Endometrial microvascular endothelial cells (primary cell): Measurements from ENCODE around the gene MYBPHL. TPM values are rescaled to one million over a fixed set of nuclear protein-coding genes. Genes with fewer than 3 reads are reported as not detected.

ENCODE experiments used
- in situ Hi-C: cut with HindIII; loops from 2 replicates; pipeline ENCODE4 v1.10.0; 2017; ENCODE audit warnings: low sequenced_read_pairs, low pct_unique_long_range_greater_than_20kb; ENCODE audit errors: inconsistent ontology term
- total RNA-seq: library from RNA; depleted of rRNA; stranded (reverse); fragments of >200 nt; gene quantifications from one replicate; pipeline ENCODE4 v1.2.3, GENCODE V29; 2015; ENCODE audit errors: inconsistent ontology term

The MYBPHL gene
- total RNA-seq, 1 donor from 2014 or later = not detected

DNA sequence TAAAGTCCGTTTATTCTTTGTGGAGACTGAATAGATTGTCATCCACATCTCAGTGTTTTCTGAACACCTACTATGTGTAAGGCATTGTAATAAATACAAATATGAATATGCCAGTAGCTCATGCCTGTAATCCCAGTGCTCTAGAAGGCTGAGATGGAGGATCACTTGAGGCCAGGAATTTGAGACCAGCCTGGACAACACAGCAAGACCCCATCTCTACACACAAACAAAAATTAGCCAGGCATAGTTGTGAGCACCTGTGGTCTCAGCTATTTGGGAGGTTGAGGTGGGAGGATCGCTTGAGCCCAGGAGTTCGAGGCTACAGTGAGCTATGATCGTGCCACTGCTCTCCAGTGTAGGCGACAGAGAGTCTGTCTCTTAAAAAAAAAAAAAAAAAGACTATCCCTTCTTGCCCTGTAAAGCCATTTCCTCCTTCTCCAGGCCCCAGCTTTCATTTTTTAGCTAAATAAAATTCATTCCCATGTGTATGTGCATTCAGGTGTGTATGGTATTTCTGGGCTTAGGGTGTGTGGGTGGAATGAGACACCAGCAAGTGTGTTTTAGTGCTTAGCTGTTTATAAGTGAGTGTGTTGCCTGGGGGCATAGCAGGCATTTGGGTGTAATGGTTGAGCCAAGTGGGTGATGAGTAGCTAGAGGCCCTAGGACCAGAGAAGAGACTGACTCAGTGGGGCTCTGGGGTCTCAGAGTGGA lies 49.7 kb downstream of the MYBPHL start:
- in situ Hi-C loops = no loop called here

- in situ Hi-C loops = no loop called here
These were observed 50.7 kb downstream of the MYBPHL start for GRCh38 chr1:109256085-109256484.

GRCh38 chr1:109255678-109256077 lies 51.1 kb downstream of the MYBPHL start:
- in situ Hi-C loops = no loop called here

GRCh38 chr1:109255097-109255651 lies 51.6 kb downstream of the MYBPHL start:
- in situ Hi-C loops = no loop called here

DNA sequence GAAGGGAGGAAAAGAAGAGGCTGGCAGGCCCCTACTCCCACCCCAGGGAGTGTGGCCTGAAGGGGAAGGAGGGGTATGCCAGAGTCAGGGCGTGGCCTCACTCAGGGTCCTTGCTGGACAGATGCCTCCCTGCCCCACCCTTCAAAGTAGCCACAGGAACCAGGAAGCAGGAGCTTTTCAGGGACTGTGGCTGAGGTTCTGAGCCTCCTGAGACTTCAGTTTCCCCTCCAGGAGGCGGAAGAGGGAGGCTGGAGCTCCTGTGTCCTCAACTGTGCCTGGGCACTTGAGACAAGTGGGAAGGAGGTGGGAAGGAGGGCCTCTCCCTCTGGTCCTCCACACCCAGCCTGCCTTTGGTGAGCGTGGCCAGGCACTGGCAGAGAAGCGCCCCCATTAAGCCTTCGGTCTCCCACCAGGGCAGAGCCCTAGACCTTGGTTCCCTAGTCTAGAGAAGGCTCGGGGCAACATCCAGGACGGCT lies 52.2 kb downstream of the MYBPHL start:
- in situ Hi-C loops = no loop called here

- in situ Hi-C loops = no loop called here
These were observed 52.8 kb downstream of the MYBPHL start for GRCh38 chr1:109253803-109254620.

DNA sequence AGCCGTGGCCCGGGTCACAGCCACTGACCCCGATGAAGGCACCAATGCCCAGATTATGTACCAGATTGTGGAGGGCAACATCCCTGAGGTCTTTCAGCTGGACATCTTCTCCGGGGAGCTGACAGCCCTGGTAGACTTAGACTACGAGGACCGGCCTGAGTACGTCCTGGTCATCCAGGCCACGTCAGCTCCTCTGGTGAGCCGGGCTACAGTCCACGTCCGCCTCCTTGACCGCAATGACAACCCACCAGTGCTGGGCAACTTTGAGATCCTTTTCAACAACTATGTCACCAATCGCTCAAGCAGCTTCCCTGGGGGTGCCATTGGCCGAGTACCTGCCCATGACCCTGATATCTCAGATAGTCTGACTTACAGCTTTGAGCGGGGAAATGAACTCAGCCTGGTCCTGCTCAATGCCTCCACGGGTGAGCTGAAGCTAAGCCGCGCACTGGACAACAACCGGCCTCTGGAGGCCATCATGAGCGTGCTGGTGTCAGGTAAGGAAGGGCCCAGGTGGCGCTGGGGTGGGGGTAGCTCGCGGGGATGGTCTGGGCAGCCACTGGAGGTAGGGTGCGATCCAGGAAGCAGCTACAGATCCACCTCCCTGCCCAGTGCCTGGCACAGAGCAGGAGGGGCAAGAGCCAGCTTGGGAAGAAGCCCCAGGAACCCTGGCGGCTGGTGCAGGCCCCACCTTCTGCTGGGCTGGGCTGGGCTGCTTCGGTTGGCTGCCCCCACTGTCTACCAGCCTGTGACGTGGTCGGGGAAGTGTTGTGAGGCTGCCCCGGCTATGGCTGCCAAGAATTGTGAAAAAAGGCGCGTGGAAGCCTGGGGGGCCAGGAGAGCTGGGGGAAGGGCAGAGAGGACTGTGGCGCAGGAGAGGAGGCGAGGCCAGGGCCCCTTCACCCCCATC lies 53.7 kb downstream of the MYBPHL start:
- in situ Hi-C loops = no loop called here

GRCh38 chr1:109252167-109252892 lies 54.5 kb downstream of the MYBPHL start:
- in situ Hi-C loops = no loop called here

DNA sequence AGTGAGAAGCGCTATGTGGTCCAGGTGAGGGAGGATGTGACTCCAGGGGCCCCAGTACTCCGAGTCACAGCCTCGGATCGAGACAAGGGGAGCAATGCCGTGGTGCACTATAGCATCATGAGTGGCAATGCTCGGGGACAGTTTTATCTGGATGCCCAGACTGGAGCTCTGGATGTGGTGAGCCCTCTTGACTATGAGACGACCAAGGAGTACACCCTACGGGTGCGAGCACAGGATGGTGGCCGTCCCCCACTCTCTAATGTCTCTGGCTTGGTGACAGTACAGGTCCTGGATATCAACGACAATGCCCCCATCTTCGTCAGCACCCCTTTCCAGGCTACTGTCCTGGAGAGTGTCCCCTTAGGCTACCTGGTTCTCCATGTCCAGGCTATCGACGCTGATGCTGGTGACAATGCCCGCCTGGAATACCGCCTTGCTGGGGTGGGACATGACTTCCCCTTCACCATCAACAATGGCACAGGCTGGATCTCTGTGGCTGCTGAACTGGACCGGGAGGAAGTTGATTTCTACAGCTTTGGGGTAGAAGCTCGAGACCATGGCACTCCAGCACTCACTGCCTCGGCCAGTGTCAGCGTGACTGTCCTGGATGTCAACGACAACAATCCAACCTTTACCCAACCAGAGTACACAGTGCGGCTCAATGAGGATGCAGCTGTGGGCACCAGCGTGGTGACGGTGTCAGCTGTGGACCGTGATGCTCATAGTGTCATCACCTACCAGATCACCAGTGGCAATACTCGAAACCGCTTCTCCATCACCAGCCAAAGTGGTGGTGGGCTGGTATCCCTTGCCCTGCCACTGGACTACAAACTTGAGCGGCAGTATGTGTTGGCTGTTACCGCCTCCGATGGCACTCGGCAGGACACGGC lies 55.3 kb downstream of the MYBPHL start:
- in situ Hi-C loops = no loop called here

- in situ Hi-C loops = no loop called here
These were observed 56.1 kb downstream of the MYBPHL start for GRCh38 chr1:109250454-109251276.

- in situ Hi-C loops = no loop called here
These were observed 57.0 kb downstream of the MYBPHL start for GRCh38 chr1:109249654-109250401.

DNA sequence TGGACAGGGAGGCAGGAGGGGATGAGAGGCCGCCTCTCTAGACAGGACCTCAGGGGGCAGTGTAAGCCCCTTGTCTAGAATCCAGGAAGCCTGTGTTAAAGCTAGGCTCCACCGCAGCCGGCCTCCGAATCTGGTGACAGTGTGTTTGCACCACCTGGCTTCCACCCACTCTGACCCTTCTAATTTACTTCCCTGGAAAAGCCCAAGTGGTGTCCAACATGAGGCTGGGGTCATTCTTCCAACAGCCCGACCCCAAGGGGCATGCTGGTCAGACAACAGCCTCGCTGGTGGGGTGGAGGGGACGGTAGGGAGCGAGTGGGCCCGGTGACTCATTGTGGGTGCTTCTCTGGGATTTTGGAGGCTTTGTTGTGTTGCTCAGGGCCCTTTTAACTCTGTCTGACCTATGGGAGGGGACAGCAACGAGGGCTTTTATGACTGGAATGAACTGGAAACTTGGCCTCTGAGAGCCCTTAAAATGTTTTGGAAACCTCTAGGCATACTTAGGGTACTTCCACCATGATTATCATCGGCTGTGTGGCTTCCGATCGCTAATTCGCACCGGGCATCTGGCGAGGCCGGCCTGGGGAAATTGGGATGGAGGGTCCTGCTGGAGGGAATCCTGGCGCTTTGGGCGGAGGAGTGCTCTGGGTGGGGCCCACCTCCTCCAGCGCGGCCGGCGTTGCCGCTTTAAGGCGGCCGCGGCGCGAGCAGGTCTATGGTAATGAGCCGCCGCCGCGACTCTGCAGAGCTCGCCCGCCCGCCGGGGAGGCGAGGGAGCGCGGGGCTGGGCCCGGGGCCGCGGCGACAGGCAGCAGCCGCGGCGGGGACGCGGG lies 57.8 kb downstream of the MYBPHL start, which contains the start of gene CELSR2:
Gene CELSR2 (plus strand): TSS at position 743 of the 833 bp plus-strand sequence. CDS start 541 bp downstream, outside the sequence.
- in situ Hi-C loops = no loop called here

DNA sequence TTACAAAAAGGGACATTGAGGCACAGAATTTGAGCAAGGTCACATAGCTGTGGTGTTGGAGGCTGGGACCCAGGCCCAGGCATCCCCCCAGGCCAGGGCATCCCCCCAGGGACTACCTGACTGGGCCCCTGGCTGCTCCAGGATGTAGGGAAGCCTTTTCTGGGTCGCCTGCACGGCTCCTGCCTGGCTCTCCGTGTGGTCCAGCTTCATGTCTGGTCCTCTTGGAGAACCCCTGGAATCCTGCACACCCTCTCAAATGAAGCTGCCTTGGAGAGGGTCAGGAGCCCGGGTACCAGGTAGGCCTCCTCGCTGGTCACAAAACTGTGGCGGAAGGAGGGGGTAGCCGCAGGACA lies 58.4 kb downstream of the MYBPHL start:
- in situ Hi-C loops = no loop called here

GRCh38 chr1:109247401-109248365 lies 59.1 kb downstream of the MYBPHL start:
- in situ Hi-C loops = no loop called here
